HepG2 (cell line): ENCODE results near the gene MAPRE3. TPM values are rescaled to one million over a fixed set of nuclear protein-coding genes. Genes with fewer than 3 reads are reported as not detected.

Experiments used
- AKAP8 ChIP-seq: sonication (generic); formaldehyde crosslinking; IDR thresholded peaks from 2 replicates; pipeline ENCODE4 v1.5.1; 2020; ENCODE audit warnings: mild to moderate bottlenecking, missing genetic modification reagents
- ATF4 ChIP-seq, 2 experiments: fragments of 450-650 bp in 1 of 2; sonication (generic) in 1 of 2; formaldehyde crosslinking; IDR thresholded peaks; 2 replicates each; pipeline versions ENCODE4 v1.5.0 to v1.8.0; 2020 to 2022; ENCODE audit warnings: mild to moderate bottlenecking in 1 of 2, missing genetic modification reagents in 1 of 2
- BHLHE40 ChIP-seq: IDR thresholded peaks from 2 replicates; pipeline ENCODE4 v1.6.1; 2011; ENCODE audit warnings: low read length, improper control_type of control experiment
- CREB3 ChIP-seq: sonication (generic); formaldehyde crosslinking; IDR thresholded peaks from 2 replicates; pipeline ENCODE4 v1.5.0; 2020; ENCODE audit warnings: missing genetic modification reagents
- FOXO4 ChIP-seq: sonication (generic); formaldehyde crosslinking; conservative IDR thresholded peaks from 2 replicates; pipeline ENCODE4 v1.8.1; 2023; ENCODE audit warnings: missing genetic modification reagents
- HNRNPUL1 ChIP-seq: fragments of 200-400 bp; formaldehyde crosslinking; IDR thresholded peaks from 2 replicates; pipeline ENCODE4 v1.6.1; 2017; ENCODE audit warnings: low read depth, mild to moderate bottlenecking, low read length, moderate library complexity
- MLXIP ChIP-seq: sonication (generic); formaldehyde crosslinking; IDR thresholded peaks from 2 replicates; pipeline ENCODE4 v1.9.0; 2021; ENCODE audit warnings: missing genetic modification reagents, borderline replicate concordance
- REST ChIP-seq, 2 experiments: IDR thresholded peaks; 2 replicates each; pipeline ENCODE4 v1.6.1; 2011 to 2012; ENCODE audit warnings: low read length in 2 of 2, borderline replicate concordance in 1 of 2, low read depth in 1 of 2, mild to moderate bottlenecking in 1 of 2, moderate library complexity in 1 of 2
- TAF1 ChIP-seq: sonication (generic); formaldehyde crosslinking; IDR thresholded peaks from 2 replicates; pipeline ENCODE4 v1.4.0; 2020; ENCODE audit warnings: missing genetic modification reagents
- ZFP1 ChIP-seq: IDR thresholded peaks from 2 replicates; pipeline ENCODE4 v1.6.1; 2016
- ZNF234 ChIP-seq: sonication (generic); formaldehyde crosslinking; conservative IDR thresholded peaks from 2 replicates; pipeline ENCODE4 v1.5.1; 2020; ENCODE audit warnings: mild to moderate bottlenecking, missing genetic modification reagents
- ZNF354B ChIP-seq: sonication (generic); formaldehyde crosslinking; IDR thresholded peaks from 2 replicates; pipeline ENCODE4 v1.8.0; 2022; ENCODE audit warnings: mild to moderate bottlenecking, missing genetic modification reagents
- ZNF557 ChIP-seq: sonication (generic); formaldehyde crosslinking; IDR thresholded peaks from 2 replicates; pipeline ENCODE4 v1.4.0; 2020; ENCODE audit warnings: missing genetic modification reagents
- ZNF780A ChIP-seq: sonication (generic); formaldehyde crosslinking; IDR thresholded peaks from 2 replicates; pipeline ENCODE4 v1.8.0; 2022; ENCODE audit warnings: mild to moderate bottlenecking, missing genetic modification reagents, moderate library complexity
- ZSCAN25 ChIP-seq: sonication (generic); formaldehyde crosslinking; IDR thresholded peaks from 2 replicates; pipeline ENCODE4 v1.8.0; 2022; ENCODE audit warnings: mild to moderate bottlenecking, missing genetic modification reagents
- polyA plus RNA-seq, 8 experiments: library from polyadenylated mRNA; depleted of rRNA in 3 of 8; stranded (reverse) in 7 of 8; unstranded in 1 of 8; fragments of >200 nt; fragmentation: Illumina TruSeq in 4 of 8; extraction: Trizol in 4 of 8; gene quantifications; 2 replicates each; pipeline versions ENCODE4 v1.2.1 to v1.2.3, GENCODE V29; 2011 to 2016; ENCODE audit warnings: low read depth in 4 of 8, missing spikeins in 1 of 8, mixed read lengths in 1 of 8; ENCODE audit not compliant: insufficient read depth in 1 of 8
- total RNA-seq, 5 experiments: library from RNA; depleted of rRNA; stranded (reverse); fragments of >200 nt; fragmentation: Illumina TruSeq; extraction: Trizol; gene quantifications; 2 replicates each; pipeline ENCODE4 v1.2.3, GENCODE V29; 2016; ENCODE audit warnings: low read depth in 1 of 5

MAPRE3 gene
- total and polyA plus RNA-seq, 2 of the 13 experiments (the other 11 are each of a cell fraction or from before 2014, with no cell fraction given): 0.31 to 0.91 TPM

GRCh38 chr2:27050281-27050995 is 80.0 kb downstream of the MAPRE3 start (continued):
- no peak; a peak in 1 of 4 replicates for TF ChIP-seq ATF4 (CRISPR knock-in tag; IDR thresholded peaks at IDR 0.05)
- peak; percentile 73; the same call in 1 of the 2 replicates for TF ChIP-seq TAF1 (CRISPR knock-in tag)
- TF ChIP-seq ZNF234 (CRISPR knock-in tag): 0 out of 2 replicates have a peak, but pooled peaks have one; percentile 24
- no peak for TF ChIP-seq FOXO4 (CRISPR knock-in tag)
- TF ChIP-seq AKAP8 (CRISPR knock-in tag): 0 out of 2 replicates have a peak, but pooled peaks have one; percentile 55
- no peak; the same call in none of the 2 replicates for TF ChIP-seq ZNF354B (CRISPR knock-in tag)
- peak; percentile 79 for TF ChIP-seq CREB3 (CRISPR knock-in tag)
- TF ChIP-seq REST (IDR thresholded peaks at IDR 0.05; ENCODE audit: borderline replicate concordance in 1 of 2, low read depth in 1 of 2, low read length in 2 of 2): 0 out of 4 replicates have a peak, but pooled peaks of 1 of the 2 experiments have one; percentile 2
- TF ChIP-seq MLXIP (CRISPR knock-in tag): peak; percentile 79; the same call in 1 of the 2 replicates
- TF ChIP-seq ZSCAN25 (CRISPR knock-in tag): peak; percentile 65
- peak; percentile 28; the same call in 1 of the 2 replicates for TF ChIP-seq BHLHE40
- no peak for TF ChIP-seq ZNF557 (CRISPR knock-in tag)
- no peak for TF ChIP-seq HNRNPUL1
- TF ChIP-seq ZNF780A (CRISPR knock-in tag): no peak; the same call in 1 of the 2 replicates
- peak; percentile 59; the same call in 1 of the 2 replicates for TF ChIP-seq ZFP1 (CRISPR knock-in tag)
